Naive thymus-derived CD4-positive, alpha-beta T cell (primary cell): ENCODE results near the gene ERC1. TPM values are rescaled to one million over a fixed set of nuclear protein-coding genes. Genes with fewer than 3 reads are reported as not detected.

Experiments used
- ATAC-seq: fragments of 150-1000 bp; cut with Tn5 transposase; 2 replicates; pipeline ENCODE4 v1.10.0; 2021; ENCODE audit warnings: mild to moderate bottlenecking, moderate library complexity
- CTCF ChIA-PET: fragments of 350-600 bp; sonication (Branson Sonifier 250); formaldehyde crosslinking; loops from one replicate; lab custom pipeline; 2021; ENCODE audit warnings: antibody characterized with exemption; lab: Charles Lee
- POLR2A ChIA-PET: fragments of 350-600 bp; sonication (Branson Sonifier 250); formaldehyde crosslinking; loops from one replicate; lab custom pipeline; 2021; ENCODE audit warnings: antibody characterized with exemption, inconsistent platforms; lab: Charles Lee
- DNase-seq, 9 donors: peaks; one replicate each; pipeline versions ENCODE4 v3.0.0 to v3.0.0-alpha.2; 2020 to 2022; ENCODE audit warnings: mixed read lengths in 1 of 9
- H3K27ac ChIP-seq: one replicate; pipeline ENCODE4 v1.7.0; 2013; ENCODE audit warnings: mild to moderate bottlenecking, low read depth, low read length, moderate library complexity
- H3K27me3 ChIP-seq, 2 donors: one replicate each; pipeline ENCODE4 v1.7.0; 2013; ENCODE audit warnings: low read length in 2 of 2, mild to moderate bottlenecking in 2 of 2, moderate library complexity in 2 of 2; ENCODE audit not compliant: control insufficient read depth in 2 of 2, insufficient read depth in 2 of 2
- H3K36me3 ChIP-seq, 3 experiments: 1 replicate in 2 of 3; 2 replicates in 1 of 3; pipeline ENCODE4 v1.7.0; 2013; ENCODE audit warnings: low read length in 3 of 3, mild to moderate bottlenecking in 3 of 3, moderate library complexity in 1 of 3; ENCODE audit not compliant: insufficient read depth in 3 of 3, control insufficient read depth in 2 of 3
- H3K4me1 ChIP-seq, 2 donors: one replicate each; pipeline ENCODE4 v1.7.0; 2013; ENCODE audit warnings: low read length in 2 of 2, mild to moderate bottlenecking in 2 of 2, moderate library complexity in 1 of 2; ENCODE audit not compliant: control insufficient read depth in 2 of 2, insufficient read depth in 2 of 2
- H3K4me3 ChIP-seq: 2 replicates; pipeline ENCODE4 v1.7.0; 2013; ENCODE audit warnings: mild to moderate bottlenecking, low read length
- H3K9me3 ChIP-seq, 3 experiments: 1 replicate in 2 of 3; 2 replicates in 1 of 3; pipeline ENCODE4 v1.7.0; 2013; ENCODE audit warnings: low read length in 3 of 3; ENCODE audit not compliant: control insufficient read depth in 2 of 3
- H3K27ac Mint-ChIP-seq, 9 donors: one replicate each; pipeline ENCODE4 v1.8.0; 2020 to 2022; ENCODE audit warnings: mixed read lengths in 9 of 9, mild to moderate bottlenecking in 8 of 9, moderate library complexity in 5 of 9, inconsistent platforms in 2 of 9
- H3K27me3 Mint-ChIP-seq, 5 donors: one replicate each; pipeline ENCODE4 v1.8.0; 2021 to 2022; ENCODE audit warnings: mixed read lengths in 5 of 5, mild to moderate bottlenecking in 1 of 5
- H3K36me3 Mint-ChIP-seq, 5 donors: one replicate each; pipeline ENCODE4 v1.8.0; 2020 to 2022; ENCODE audit warnings: mixed read lengths in 5 of 5, mild to moderate bottlenecking in 3 of 5, inconsistent platforms in 1 of 5
- H3K4me1 Mint-ChIP-seq, 7 donors: one replicate each; pipeline ENCODE4 v1.8.0; 2020 to 2022; ENCODE audit warnings: mixed read lengths in 7 of 7, mild to moderate bottlenecking in 3 of 7, inconsistent platforms in 1 of 7
- H3K4me3 Mint-ChIP-seq, 10 donors: one replicate each; pipeline ENCODE4 v1.8.0; 2020 to 2022; ENCODE audit warnings: mild to moderate bottlenecking in 10 of 10, mixed read lengths in 10 of 10, moderate library complexity in 6 of 10, inconsistent platforms in 2 of 10
- H3K9me3 Mint-ChIP-seq, 11 donors: one replicate each; pipeline ENCODE4 v1.8.0; 2020 to 2022; ENCODE audit warnings: mixed read lengths in 11 of 11, mild to moderate bottlenecking in 4 of 11, inconsistent platforms in 1 of 11, moderate library complexity in 1 of 11
- intact Hi-C, 2 donors: fragments of 100-400 bp; cut with micrococcal nuclease; formaldehyde crosslinking; loops; one replicate each; pipeline ENCODE4 v1.15.1; 2023
- polyA plus RNA-seq, 2 donors: library from polyadenylated mRNA; unstranded; fragments of 300-500 nt; fragmentation: Illumina TruSeq; gene quantifications; one replicate each; pipeline ENCODE4 v1.2.3, GENCODE V29; 2021
- total RNA-seq, 6 experiments: library from RNA in 5 of 6; stranded (reverse) in 5 of 6; gene quantifications; 1 replicate in 5 of 6; 2 replicates in 1 of 6; pipeline ENCODE4 v1.2.3 and lab custom pipeline; 2021 to 2026

The ERC1 gene
- total and polyA plus RNA-seq, 7 experiments from 2014 or later = 15.9 to 62.0 (median 51.5) TPM

GRCh38 chr12:966724-967123 lies 24.3 kb upstream of the ERC1 start:
- peaks cover 0 to 3% (median 0%) of the 10 kb centered on the region in 7 donors for H3K4me1 Mint-ChIP-seq
- no peaks in the 10 kb centered on the region for H3K27me3 ChIP-seq
- no peak overlapping the region for H3K27ac Mint-ChIP-seq
- H3K9me3 Mint-ChIP-seq = no peaks in the 10 kb centered on the region
- ATAC-seq (no peak), DNase-seq (no peak)
- POLR2A ChIA-PET = no interaction called here
- no peaks in the 10 kb centered on the region for H3K4me1 ChIP-seq
- H3K4me3 Mint-ChIP-seq = no peak overlapping the region
- no peaks in the 10 kb centered on the region for H3K36me3 ChIP-seq
- peaks cover 0 to 5% (median 0%) of the 10 kb centered on the region in 5 donors for H3K27me3 Mint-ChIP-seq
- CTCF ChIA-PET = no interaction called here
- no peak overlapping the region for H3K4me3 ChIP-seq
- no peaks in the 10 kb centered on the region for H3K9me3 ChIP-seq
- no peaks in the 10 kb centered on the region for H3K36me3 Mint-ChIP-seq
- intact Hi-C loops = no loop called here
- no peak overlapping the region for H3K27ac ChIP-seq

- Histone ChIP-seq H3K9me3 (no peaks in the 10 kb centered on the region), H3K4me3 (no peak overlapping the region), H3K27ac (no peak overlapping the region), H3K27me3 (no peaks in the 10 kb centered on the region), H3K36me3 (no peaks in the 10 kb centered on the region), H3K4me1 (no peaks in the 10 kb centered on the region)
- ChIA-PET CTCF (no interaction called here), POLR2A (no interaction called here)
- DNase-seq = no peak
- Mint-ChIP-seq H3K27ac (no peak overlapping the region), H3K27me3 (peaks cover 0 to 5% (median 0%) of the 10 kb centered on the region in 5 donors), H3K9me3 (no peaks in the 10 kb centered on the region), H3K36me3 (no peaks in the 10 kb centered on the region), H3K4me3 (no peak overlapping the region), H3K4me1 (no peaks in the 10 kb centered on the region)
- no peak for ATAC-seq
- intact Hi-C loops = no loop called here
Observed at GRCh38 chr12:967641-968040, 23.4 kb upstream of the ERC1 start.

- no peaks in the 10 kb centered on the region for H3K27me3 ChIP-seq
- Mint-ChIP-seq H3K9me3 (no peaks in the 10 kb centered on the region), H3K4me1 (no peaks in the 10 kb centered on the region), H3K27me3 (peaks cover 0 to 5% (median 0%) of the 10 kb centered on the region in 5 donors), H3K36me3 (no peaks in the 10 kb centered on the region), H3K4me3 (no peak overlapping the region), H3K27ac (no peak overlapping the region)
- H3K9me3 ChIP-seq = no peaks in the 10 kb centered on the region
- DNase-seq = no peak
- H3K4me3 ChIP-seq = no peak overlapping the region
- no peaks in the 10 kb centered on the region for H3K36me3 ChIP-seq
- ChIA-PET CTCF (interaction anchor here (0.7 kb wide), 1 partner anchor 149 kb away, joined by 4 read pairs; no protein-coding TSS in a partner anchor), POLR2A (interaction anchor here (0.6 kb wide), 1 partner anchor 191 kb away, joined by 3 read pairs; no protein-coding TSS in a partner anchor)
- H3K4me1 ChIP-seq = no peaks in the 10 kb centered on the region
- no peak overlapping the region for H3K27ac ChIP-seq
- intact Hi-C loops = no loop called here
- ATAC-seq = no peak
Observed at GRCh38 chr12:968545-968944, 22.5 kb upstream of the ERC1 start.

GRCh38 chr12:969821-970220 lies 21.2 kb upstream of the ERC1 start:
- no peaks in the 10 kb centered on the region for H3K9me3 Mint-ChIP-seq
- Histone ChIP-seq H3K27me3 (no peaks in the 10 kb centered on the region), H3K9me3 (no peaks in the 10 kb centered on the region), H3K36me3 (no peaks in the 10 kb centered on the region), H3K4me3 (no peak overlapping the region), H3K4me1 (no peaks in the 10 kb centered on the region), H3K27ac (no peak overlapping the region)
- ChIA-PET CTCF (no interaction called here), POLR2A (no interaction called here)
- no peak overlapping the region for H3K4me3 Mint-ChIP-seq
- no peaks in the 10 kb centered on the region for H3K4me1 Mint-ChIP-seq
- DNase-seq (no peak), ATAC-seq (no peak)
- H3K27me3 Mint-ChIP-seq = peaks cover 0 to 6% (median 0%) of the 10 kb centered on the region in 5 donors
- H3K36me3 Mint-ChIP-seq = no peaks in the 10 kb centered on the region
- H3K27ac Mint-ChIP-seq = no peak overlapping the region
- intact Hi-C loops = no loop called here

GRCh38 chr12:971991-972390 lies 19.0 kb upstream of the ERC1 start:
- Histone ChIP-seq H3K36me3 (no peaks in the 10 kb centered on the region), H3K4me1 (no peaks in the 10 kb centered on the region), H3K4me3 (no peak overlapping the region), H3K27me3 (no peaks in the 10 kb centered on the region), H3K9me3 (no peaks in the 10 kb centered on the region), H3K27ac (no peak overlapping the region)
- DNase-seq (no peak), ATAC-seq (no peak)
- intact Hi-C loops = no loop called here
- H3K9me3 Mint-ChIP-seq = no peaks in the 10 kb centered on the region
- no peaks in the 10 kb centered on the region for H3K4me1 Mint-ChIP-seq
- H3K36me3 Mint-ChIP-seq = no peaks in the 10 kb centered on the region
- no peak overlapping the region for H3K4me3 Mint-ChIP-seq
- ChIA-PET CTCF (no interaction called here), POLR2A (no interaction called here)
- H3K27ac Mint-ChIP-seq = no peak overlapping the region
- H3K27me3 Mint-ChIP-seq = peaks cover 0 to 7% (median 0%) of the 10 kb centered on the region in 5 donors

- ATAC-seq (no peak), DNase-seq (no peak)
- Mint-ChIP-seq H3K4me1 (no peaks in the 10 kb centered on the region), H3K27me3 (peaks cover 0 to 7% (median 0%) of the 10 kb centered on the region in 5 donors), H3K9me3 (peaks cover 0 to 3% (median 0%) of the 10 kb centered on the region in 11 donors), H3K36me3 (peaks cover 0 to 4% (median 0%) of the 10 kb centered on the region in 5 donors), H3K27ac (no peak overlapping the region), H3K4me3 (no peak overlapping the region)
- ChIA-PET CTCF (no interaction called here), POLR2A (interaction anchor here (0.6 kb wide), 1 partner anchor 751 kb away, joined by 3 read pairs; no protein-coding TSS in a partner anchor)
- intact Hi-C loops = no loop called here
- no peaks in the 10 kb centered on the region for H3K9me3 ChIP-seq
- no peaks in the 10 kb centered on the region for H3K36me3 ChIP-seq
- H3K27ac ChIP-seq = no peak overlapping the region
- H3K27me3 ChIP-seq = no peaks in the 10 kb centered on the region
- H3K4me1 ChIP-seq = no peaks in the 10 kb centered on the region
- H3K4me3 ChIP-seq = no peak overlapping the region
Observed at GRCh38 chr12:974271-974862, 16.7 kb upstream of the ERC1 start.

GRCh38 chr12:976644-977043 lies 14.4 kb upstream of the ERC1 start:
- Histone ChIP-seq H3K36me3 (no peaks in the 10 kb centered on the region), H3K4me1 (no peaks in the 10 kb centered on the region), H3K4me3 (no peak overlapping the region), H3K27ac (no peak overlapping the region), H3K27me3 (no peaks in the 10 kb centered on the region), H3K9me3 (no peaks in the 10 kb centered on the region)
- peaks cover 0 to 3% (median 0%) of the 10 kb centered on the region in 11 donors for H3K9me3 Mint-ChIP-seq
- intact Hi-C loops = no loop called here
- POLR2A ChIA-PET = no interaction called here
- no peak overlapping the region for H3K27ac Mint-ChIP-seq
- H3K4me1 Mint-ChIP-seq = peaks cover 0 to 3% (median 0%) of the 10 kb centered on the region in 7 donors
- peaks cover 0 to 4% (median 0%) of the 10 kb centered on the region in 5 donors for H3K36me3 Mint-ChIP-seq
- H3K27me3 Mint-ChIP-seq = peaks cover 0 to 7% (median 0%) of the 10 kb centered on the region in 5 donors
- DNase-seq (no peak), ATAC-seq (no peak)
- CTCF ChIA-PET = no interaction called here
- H3K4me3 Mint-ChIP-seq = no peak overlapping the region
